ENCODE data around the gene JDP2.
A peak's percentile ranks its signal among the peaks of the same experiment; 100 is the strongest.

Gene JDP2

DNA sequence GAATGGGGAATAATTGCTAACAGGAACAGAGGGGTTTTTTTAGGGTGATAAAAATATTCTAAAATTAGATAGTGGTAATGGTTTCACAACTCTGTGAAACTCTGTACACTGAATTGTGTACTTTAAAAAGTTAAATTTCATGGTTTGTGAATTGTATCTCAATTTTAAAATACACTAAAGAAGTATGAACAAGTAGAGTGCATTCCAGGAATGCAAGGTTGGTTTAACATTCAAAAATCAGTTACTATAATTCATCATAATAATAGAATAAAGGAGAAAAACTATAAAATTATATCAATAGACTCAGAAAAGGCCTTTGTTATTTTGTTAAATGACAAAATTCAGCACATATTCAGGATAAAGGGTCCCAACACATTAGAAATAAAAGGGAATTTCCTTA is 83.4 kb downstream of the JDP2 start:
- TF ChIP-seq, protein P1, sequence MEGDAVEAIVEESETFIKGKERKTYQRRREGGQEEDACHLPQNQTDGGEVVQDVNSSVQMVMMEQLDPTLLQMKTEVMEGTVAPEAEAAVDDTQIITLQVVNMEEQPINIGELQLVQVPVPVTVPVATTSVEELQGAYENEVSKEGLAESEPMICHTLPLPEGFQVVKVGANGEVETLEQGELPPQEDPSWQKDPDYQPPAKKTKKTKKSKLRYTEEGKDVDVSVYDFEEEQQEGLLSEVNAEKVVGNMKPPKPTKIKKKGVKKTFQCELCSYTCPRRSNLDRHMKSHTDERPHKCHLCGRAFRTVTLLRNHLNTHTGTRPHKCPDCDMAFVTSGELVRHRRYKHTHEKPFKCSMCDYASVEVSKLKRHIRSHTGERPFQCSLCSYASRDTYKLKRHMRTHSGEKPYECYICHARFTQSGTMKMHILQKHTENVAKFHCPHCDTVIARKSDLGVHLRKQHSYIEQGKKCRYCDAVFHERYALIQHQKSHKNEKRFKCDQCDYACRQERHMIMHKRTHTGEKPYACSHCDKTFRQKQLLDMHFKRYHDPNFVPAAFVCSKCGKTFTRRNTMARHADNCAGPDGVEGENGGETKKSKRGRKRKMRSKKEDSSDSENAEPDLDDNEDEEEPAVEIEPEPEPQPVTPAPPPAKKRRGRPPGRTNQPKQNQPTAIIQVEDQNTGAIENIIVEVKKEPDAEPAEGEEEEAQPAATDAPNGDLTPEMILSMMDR (IDR thresholded peaks at IDR 0.05; ENCODE audit: low read depth, low read length, missing control alignments): no peak

DNA sequence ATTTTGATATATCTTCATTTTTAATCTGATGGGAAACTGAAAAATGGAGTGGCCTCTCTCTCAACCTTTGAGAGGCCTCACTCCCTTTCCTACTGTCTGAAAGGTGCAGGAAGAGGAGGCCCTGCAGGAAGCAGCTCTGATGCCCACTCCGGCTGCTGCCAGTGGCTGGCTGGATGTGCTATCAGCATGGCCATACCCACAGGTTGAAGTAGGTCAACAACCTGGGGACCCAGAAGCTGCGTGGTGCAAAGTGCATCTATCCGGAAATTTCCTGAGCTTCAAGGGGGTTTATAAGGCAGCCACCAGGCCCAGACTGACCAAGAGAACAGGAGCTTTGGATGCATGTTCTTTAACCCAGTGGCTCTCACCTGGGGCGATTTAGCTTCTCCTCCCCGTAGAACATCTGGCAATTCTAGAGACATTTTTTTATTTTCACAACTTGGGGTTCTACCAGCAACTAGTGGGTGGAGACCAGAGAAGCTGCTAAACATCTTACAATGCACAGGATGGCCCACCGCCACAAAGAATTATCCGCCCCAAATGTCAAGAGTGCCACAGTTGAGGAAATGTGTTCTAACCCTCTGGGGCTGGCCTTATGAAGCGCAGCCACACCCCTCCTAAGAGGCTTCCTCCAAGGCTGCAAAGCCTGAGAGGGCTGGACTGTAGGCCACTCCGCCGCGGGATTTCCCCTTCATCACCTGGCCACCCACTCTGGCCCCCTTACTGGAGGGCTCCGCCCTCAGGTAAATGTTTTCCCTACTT is 86.3 kb downstream of the JDP2 start:
- TF ChIP-seq, protein P1 (IDR thresholded peaks at IDR 0.05; ENCODE audit: low read depth, low read length, missing control alignments): no peak
- no peak overlapping the region for H3K4me3 ChIP-seq (ENCODE audit: low read depth, low read length)
- no peak for DNase-seq (ENCODE audit: low read depth)
- in situ Hi-C loops (cut with HindIII; ENCODE audit: low sequenced_read_pairs): no loop called here

More for the DNA sequence above, 83.4 kb downstream of the JDP2 start:
- in situ Hi-C loops (cut with HindIII; ENCODE audit: low sequenced_read_pairs): no loop called here
- DNase-seq (ENCODE audit: low read depth): no peak
- H3K4me3 ChIP-seq (ENCODE audit: low read depth, low read length): no peak overlapping the region

DNA sequence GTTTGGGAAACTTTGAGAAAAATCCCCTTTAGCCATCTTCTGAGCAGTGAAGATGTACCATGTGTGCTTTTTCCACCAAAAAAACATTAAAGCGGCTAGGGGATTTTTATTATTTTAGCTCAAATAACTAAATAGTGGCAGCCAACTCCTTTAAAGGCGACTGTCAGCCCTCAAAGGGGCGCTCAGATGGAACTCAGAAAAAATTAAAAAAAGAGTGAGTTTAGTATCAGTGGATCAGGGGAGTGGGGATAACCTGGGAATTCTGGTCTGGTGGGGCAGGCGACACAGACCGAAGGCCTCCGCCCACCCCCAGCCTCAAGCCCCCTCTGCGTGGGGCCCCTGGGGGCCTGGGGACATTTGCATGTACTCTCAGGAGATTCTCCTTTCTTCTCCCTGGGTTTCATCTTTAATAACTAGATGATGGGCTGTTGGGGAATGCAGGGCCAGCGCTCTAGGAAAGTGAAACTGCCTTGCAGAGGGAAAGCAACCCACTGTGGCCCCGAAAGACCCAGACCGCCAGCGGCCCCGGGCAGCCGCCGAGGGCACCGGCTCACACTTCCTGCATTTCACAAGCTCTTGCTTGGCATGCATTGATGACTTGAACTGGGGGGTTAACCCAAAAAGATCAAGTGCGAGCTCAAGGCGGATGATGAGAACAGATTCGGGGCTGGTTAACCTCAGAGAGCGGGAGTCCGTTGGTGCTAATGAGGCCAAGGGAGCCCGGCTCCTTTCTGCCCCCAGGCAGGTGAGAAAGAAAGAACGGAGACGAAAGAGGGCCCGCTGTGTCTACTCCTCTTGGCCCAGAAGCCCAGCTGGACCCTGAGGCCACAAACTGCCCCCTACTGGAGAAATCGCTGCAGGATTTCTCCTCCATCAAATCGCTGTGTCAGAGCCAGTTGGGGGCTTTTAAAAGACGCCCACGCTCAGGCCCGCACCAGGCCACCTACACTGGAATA is 87.1 kb downstream of the JDP2 start:
- peak overlapping the region; percentile 32 for H3K4me3 ChIP-seq (ENCODE audit: low read depth, low read length)
- DNase-seq (ENCODE audit: low read depth): no peak
- in situ Hi-C loops (cut with HindIII; ENCODE audit: low sequenced_read_pairs): no loop called here
- TF ChIP-seq, protein P1 (IDR thresholded peaks at IDR 0.05; ENCODE audit: low read depth, low read length, missing control alignments): peak; percentile 28

DNA sequence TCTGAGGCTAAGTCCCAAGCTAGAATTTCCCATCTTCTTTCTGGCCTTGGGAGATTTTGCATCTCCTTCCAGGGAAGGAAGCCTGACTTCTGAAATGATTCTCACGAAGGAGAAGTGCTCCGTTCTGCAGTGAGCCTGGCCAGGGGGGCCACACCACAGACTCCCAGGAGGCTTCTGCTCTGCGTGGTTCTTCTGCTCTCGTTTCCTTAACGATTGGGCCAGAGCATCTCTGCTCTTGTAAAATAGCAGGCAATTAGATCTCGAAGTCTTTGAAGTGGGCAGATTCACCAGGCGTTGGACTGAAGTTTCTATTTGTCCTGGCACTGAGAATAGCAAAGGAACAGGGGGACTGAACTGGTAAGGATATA is 87.8 kb downstream of the JDP2 start:
- DNase-seq (ENCODE audit: low read depth): no peak

DNA sequence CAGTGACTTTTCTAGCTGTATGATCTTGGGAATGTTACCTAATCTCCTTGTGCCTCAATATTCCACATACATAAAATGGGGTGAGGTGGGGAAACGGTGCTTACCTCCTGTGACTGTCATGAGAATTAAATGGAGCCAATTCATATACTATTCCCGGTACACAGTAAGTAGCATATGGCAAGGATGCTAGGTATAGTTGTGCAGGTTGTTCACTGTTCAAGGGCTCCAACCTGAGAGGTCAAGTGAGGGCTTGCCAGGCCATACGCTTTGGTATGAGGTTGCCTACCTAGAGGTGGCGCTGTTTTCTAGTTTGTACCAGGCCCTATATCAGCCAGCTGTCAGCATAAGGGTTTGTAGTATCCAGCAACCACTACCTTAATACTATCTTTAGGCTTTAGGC is 90.8 kb downstream of the JDP2 start:
- no peak for DNase-seq (ENCODE audit: low read depth)
- H3K4me3 ChIP-seq (ENCODE audit: low read depth, low read length): no peak overlapping the region
- in situ Hi-C loops (cut with HindIII; ENCODE audit: low sequenced_read_pairs): no loop called here
- TF ChIP-seq, protein P1 (IDR thresholded peaks at IDR 0.05; ENCODE audit: low read depth, low read length, missing control alignments): no peak

More for the DNA sequence above, 87.8 kb downstream of the JDP2 start:
- H3K4me3 ChIP-seq (ENCODE audit: low read depth, low read length): no peak overlapping the region
- TF ChIP-seq, protein P1 (IDR thresholded peaks at IDR 0.05; ENCODE audit: low read depth, low read length, missing control alignments): no peak
- in situ Hi-C loops (cut with HindIII; ENCODE audit: low sequenced_read_pairs): no loop called here

DNA sequence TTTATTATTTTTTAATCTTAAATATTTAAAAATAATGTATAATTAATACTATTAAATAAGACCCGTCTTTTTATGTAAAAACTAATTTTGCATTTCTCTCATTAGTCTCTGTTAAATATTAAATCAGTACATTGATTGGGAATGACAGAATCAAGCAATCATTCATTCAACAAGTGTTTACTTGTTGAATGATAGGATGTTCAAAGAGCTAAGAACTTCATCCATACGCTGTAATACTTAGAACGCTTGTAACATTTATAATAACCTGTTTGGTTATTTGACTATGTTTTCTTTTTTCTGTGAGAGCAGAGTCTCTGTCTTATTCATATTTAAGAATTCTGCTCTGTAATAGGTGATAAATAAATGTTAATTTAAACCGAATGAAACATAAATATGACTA is 91.6 kb downstream of the JDP2 start:
- DNase-seq (ENCODE audit: low read depth): no peak
- in situ Hi-C loops (cut with HindIII; ENCODE audit: low sequenced_read_pairs): no loop called here
- no peak overlapping the region for H3K4me3 ChIP-seq (ENCODE audit: low read depth, low read length)
- TF ChIP-seq, protein P1 (IDR thresholded peaks at IDR 0.05; ENCODE audit: low read depth, low read length, missing control alignments): no peak

Data from astrocyte of the cerebellum (primary cell).